Measurements from ENCODE around the gene MGMT. TPM values are rescaled to one million over a fixed set of nuclear protein-coding genes. Genes with fewer than 3 reads are reported as not detected.

MGMT gene
- total RNA-seq, 4 donors from 2014 or later: 18.4 to 30.3 (median 27.9) TPM

- no peak for TF ChIP-seq EP300 (IDR thresholded peaks at IDR 0.05)
- no peak for TF ChIP-seq POLR2A (IDR thresholded peaks at IDR 0.05; ENCODE audit: low read depth)
- no peak for TF ChIP-seq POLR2AphosphoS5 (IDR thresholded peaks at IDR 0.05)
- TF ChIP-seq, protein P1, sequence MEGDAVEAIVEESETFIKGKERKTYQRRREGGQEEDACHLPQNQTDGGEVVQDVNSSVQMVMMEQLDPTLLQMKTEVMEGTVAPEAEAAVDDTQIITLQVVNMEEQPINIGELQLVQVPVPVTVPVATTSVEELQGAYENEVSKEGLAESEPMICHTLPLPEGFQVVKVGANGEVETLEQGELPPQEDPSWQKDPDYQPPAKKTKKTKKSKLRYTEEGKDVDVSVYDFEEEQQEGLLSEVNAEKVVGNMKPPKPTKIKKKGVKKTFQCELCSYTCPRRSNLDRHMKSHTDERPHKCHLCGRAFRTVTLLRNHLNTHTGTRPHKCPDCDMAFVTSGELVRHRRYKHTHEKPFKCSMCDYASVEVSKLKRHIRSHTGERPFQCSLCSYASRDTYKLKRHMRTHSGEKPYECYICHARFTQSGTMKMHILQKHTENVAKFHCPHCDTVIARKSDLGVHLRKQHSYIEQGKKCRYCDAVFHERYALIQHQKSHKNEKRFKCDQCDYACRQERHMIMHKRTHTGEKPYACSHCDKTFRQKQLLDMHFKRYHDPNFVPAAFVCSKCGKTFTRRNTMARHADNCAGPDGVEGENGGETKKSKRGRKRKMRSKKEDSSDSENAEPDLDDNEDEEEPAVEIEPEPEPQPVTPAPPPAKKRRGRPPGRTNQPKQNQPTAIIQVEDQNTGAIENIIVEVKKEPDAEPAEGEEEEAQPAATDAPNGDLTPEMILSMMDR (IDR thresholded peaks at IDR 0.05): no peak
- no peak overlapping the region for H3K4me3 ChIP-seq
- no peaks in the 10 kb centered on the region for H3K27me3 ChIP-seq
- H3K27ac ChIP-seq (replicated peaks in 1 of 4): no peak overlapping the region
- 90% methylated on average over 25 of the region's 25 CpGs for WGBS
- intact Hi-C loops (cut with DNase I): no loop called here
- peak; percentile 66 for DNase-seq (ENCODE audit: extremely low spot score)
- H3K4me1 ChIP-seq: peaks cover 0 to 6% (median 3%) of the 10 kb centered on the region in 4 donors
- H3K36me3 ChIP-seq: peaks cover 0 to 30% (median 5%) of the 10 kb centered on the region in 4 donors
- H3K9me3 ChIP-seq: no peaks in the 10 kb centered on the region
Observed at GRCh38 chr10:129761981-129762956, 295.2 kb downstream of the MGMT start.

- 89% methylated on average over 17 of the region's 23 CpGs for whole genome bisulfite sequencing
- H3K9me3 ChIP-seq: no peaks in the 10 kb centered on the region
- TF ChIP-seq POLR2AphosphoS5 (IDR thresholded peaks at IDR 0.05) (no peak), EP300 (IDR thresholded peaks at IDR 0.05) (no peak), POLR2A (IDR thresholded peaks at IDR 0.05; ENCODE audit: low read depth) (no peak)
- TF ChIP-seq, protein P1 (IDR thresholded peaks at IDR 0.05): no peak
- peaks cover 0 to 38% (median 13%) of the 10 kb centered on the region in 4 donors for H3K36me3 ChIP-seq
- DNase-seq (ENCODE audit: extremely low spot score): no peak
- H3K27me3 ChIP-seq: no peaks in the 10 kb centered on the region
- H3K27ac ChIP-seq (replicated peaks in 1 of 4): no peak overlapping the region
- H3K4me3 ChIP-seq: no peak overlapping the region
- intact Hi-C loops (cut with DNase I): no loop called here
- H3K4me1 ChIP-seq: no peaks in the 10 kb centered on the region
Observed at GRCh38 chr10:129764011-129764900, 297.2 kb downstream of the MGMT start.

DNA sequence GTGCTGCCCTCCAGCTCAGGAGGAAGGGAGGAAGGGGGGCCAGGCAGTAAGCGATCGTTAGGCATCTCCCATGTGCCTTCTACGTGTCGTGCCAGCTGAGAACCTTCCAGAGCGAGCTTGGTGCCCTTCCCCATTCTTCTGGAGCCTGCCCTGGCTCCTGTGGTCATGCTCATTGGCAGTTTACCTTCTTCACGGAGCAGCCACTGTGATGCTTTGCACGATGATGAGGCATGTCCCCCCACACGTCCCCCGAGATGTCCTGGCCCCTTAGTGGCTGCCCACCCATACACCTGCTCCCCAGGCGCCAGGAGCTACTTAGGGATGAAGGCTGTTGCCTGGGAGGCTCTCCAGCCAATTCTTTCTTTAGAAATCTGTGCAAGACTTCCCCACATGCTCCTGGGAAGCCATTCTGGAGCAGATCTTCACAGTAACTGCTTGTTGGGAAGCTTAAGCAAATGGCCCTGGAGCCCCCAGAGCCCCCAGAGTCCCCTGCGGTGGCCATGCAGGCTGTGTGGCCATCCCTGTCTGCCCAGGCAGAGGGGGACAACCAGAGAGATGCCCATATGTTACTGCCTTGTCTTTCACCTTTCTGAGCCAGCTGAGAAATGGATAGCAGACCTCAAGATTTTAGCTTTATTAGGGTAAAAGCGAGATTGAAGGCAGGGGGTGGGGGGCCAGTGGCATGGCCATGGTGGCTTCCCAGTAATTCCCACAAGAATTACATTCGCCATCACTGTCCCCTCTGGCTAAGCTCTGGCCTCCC, 298.0 kb downstream of the MGMT start:
- DNase-seq (ENCODE audit: extremely low spot score): peak; percentile 37
- H3K36me3 ChIP-seq: peaks cover 0 to 38% (median 13%) of the 10 kb centered on the region in 4 donors
- intact Hi-C loops (cut with DNase I): no loop called here
- no peaks in the 10 kb centered on the region for H3K9me3 ChIP-seq
- no peak overlapping the region for H3K4me3 ChIP-seq
- TF ChIP-seq EP300 (IDR thresholded peaks at IDR 0.05) (no peak), POLR2AphosphoS5 (IDR thresholded peaks at IDR 0.05) (no peak), POLR2A (IDR thresholded peaks at IDR 0.05; ENCODE audit: low read depth) (no peak)
- TF ChIP-seq, protein P1 (IDR thresholded peaks at IDR 0.05): no peak
- H3K27ac ChIP-seq (replicated peaks in 1 of 4): no peak overlapping the region
- no peaks in the 10 kb centered on the region for H3K4me1 ChIP-seq
- no peaks in the 10 kb centered on the region for H3K27me3 ChIP-seq
- WGBS: 90% methylated on average over 13 of the region's 13 CpGs
